Myocyte (in vitro differentiated cells): Measurements from ENCODE around the gene PIH1D1. TPM values are rescaled to one million over a fixed set of nuclear protein-coding genes. Genes with fewer than 3 reads are reported as not detected.

Experiments
- microRNA counts: library from miRNA; unstranded; fragments of <30 nt; microRNA quantifications from one replicate; lab custom pipeline; 2016
- microRNA-seq: library from miRNA; unstranded; fragments of <30 nt; microRNA quantifications from one replicate; pipeline ENCODE4, GENCODE V29; 2016
- total RNA-seq: library from RNA; depleted of rRNA; stranded (reverse); fragments of >200 nt; gene quantifications from 2 replicates; pipeline ENCODE4 v1.2.3, GENCODE V29; 2014

The PIH1D1 gene
- total RNA-seq, 1 donor from 2014 or later: 53.7 TPM

MicroRNA genes within 50 kb of the gene (microRNA counts, 767-probe panel; counts per million panel counts)
- microRNA hsa-miR-150-5p (lab: Ali Mortazavi, UCI): not detected

Small RNA genes within 50 kb of the gene (microRNA-seq; reads per million reads assigned to microRNA genes)
- gene MIR150: 0.81 reads per million

Other genes starting within 250 kb of the PIH1D1 start
- 0.51 and 2.0 TPM in 2 replicates for gene SLC6A16, start 126.6 kb downstream of the PIH1D1 start, total RNA-seq
- gene CD37, start 116.4 kb downstream of the PIH1D1 start, total RNA-seq: not detected in 2 replicates
- 43.8 and 45.3 TPM in 2 replicates for gene TEAD2, start 89.4 kb downstream of the PIH1D1 start, total RNA-seq
- gene DKKL1, start 87.9 kb downstream of the PIH1D1 start, total RNA-seq: 0.36 and 2.4 TPM in 2 replicates
- not detected in 2 replicates for gene KASH5, start 63.6 kb downstream of the PIH1D1 start, total RNA-seq
- gene PTH2, start 28.4 kb downstream of the PIH1D1 start, total RNA-seq: not detected in 2 replicates
- gene GFY, start 26.4 kb downstream of the PIH1D1 start, total RNA-seq: not detected in 2 replicates
- gene SLC17A7, start 10.3 kb downstream of the PIH1D1 start, total RNA-seq: 0.05 and 0.31 TPM in 2 replicates
- 14.4 and 17.3 TPM in 2 replicates for gene ALDH16A1, start 1.4 kb upstream of the PIH1D1 start, total RNA-seq
- gene FLT3LG, start 22.4 kb upstream of the PIH1D1 start, total RNA-seq: 2.6 and 3.4 TPM in 2 replicates
- 1,470 and 1,688 TPM in 2 replicates for gene RPL13A, start 35.8 kb upstream of the PIH1D1 start, total RNA-seq
- gene RPS11, start 44.6 kb upstream of the PIH1D1 start, total RNA-seq: 1,718 and 2,274 TPM in 2 replicates
- gene FCGRT, start 60.8 kb upstream of the PIH1D1 start, total RNA-seq: 111 and 122 TPM in 2 replicates
- 102 and 136 TPM in 2 replicates for gene RCN3, start 76.2 kb upstream of the PIH1D1 start, total RNA-seq
- 51.3 and 68.7 TPM in 2 replicates for gene NOSIP, start 128.7 kb upstream of the PIH1D1 start, total RNA-seq
- 0.16 TPM in 1 of 2 replicates, not detected in the other for gene PRRG2, start 129.5 kb upstream of the PIH1D1 start, total RNA-seq
- 3.2 and 4.4 TPM in 2 replicates for gene PRR12, start 139.4 kb upstream of the PIH1D1 start, total RNA-seq
- 29.8 and 42.1 TPM in 2 replicates for gene RRAS, start 188.3 kb upstream of the PIH1D1 start, total RNA-seq
- 26.9 and 33.8 TPM in 2 replicates for gene SCAF1, start 190.4 kb upstream of the PIH1D1 start, total RNA-seq
- gene IRF3, start 214.0 kb upstream of the PIH1D1 start, total RNA-seq: 34.7 and 35.8 TPM in 2 replicates
- gene BCL2L12, start 214.1 kb upstream of the PIH1D1 start, total RNA-seq: 11.4 and 11.8 TPM in 2 replicates
- 528 and 584 TPM in 2 replicates for gene PRMT1, start 225.5 kb upstream of the PIH1D1 start, total RNA-seq
- gene ADM5, start 237.8 kb upstream of the PIH1D1 start, total RNA-seq: 0.99 and 1.3 TPM in 2 replicates
- gene CPT1C, start 239.3 kb upstream of the PIH1D1 start, total RNA-seq: 1.4 and 1.7 TPM in 2 replicates